GM21717 (cell line): Measurements from ENCODE around the gene PRRG1.
A peak's percentile ranks its signal among the peaks of the same experiment; 100 is the strongest.
"Not testable (repeated sequence)": the region's sequence is repeated elsewhere in the genome, so short reads cannot be mapped to it uniquely, and the experiment has no call there.

Experiments
- ATAC-seq: cut with Tn5 transposase; IDR thresholded peaks from one replicate; pipeline ENCODE4 v1.9.1; 2021; ENCODE audit warnings: mild to moderate bottlenecking, moderate library complexity; ENCODE audit not compliant: unreplicated experiment

PRRG1 gene

GRCh38 chrX:37468124-37468739 lies 119.1 kb downstream of the PRRG1 start:
- no peak for ATAC-seq

GRCh38 chrX:37470711-37471110 lies 121.5 kb downstream of the PRRG1 start:
- no peak for ATAC-seq

- no peak for ATAC-seq
Measured at GRCh38 chrX:37472836-37473235, 123.7 kb downstream of the PRRG1 start.

GRCh38 chrX:37474478-37474877 lies 125.3 kb downstream of the PRRG1 start:
- ATAC-seq: no peak

GRCh38 chrX:37476571-37477170 lies 127.5 kb downstream of the PRRG1 start:
- ATAC-seq: no peak

GRCh38 chrX:37484335-37484734 lies 135.2 kb downstream of the PRRG1 start:
- ATAC-seq: not testable (repeated sequence)

- no peak for ATAC-seq
Measured at GRCh38 chrX:37485429-37485828, 136.3 kb downstream of the PRRG1 start.

- ATAC-seq: no peak
Measured at GRCh38 chrX:37487271-37487670, 138.1 kb downstream of the PRRG1 start.

GRCh38 chrX:37488323-37488722 lies 139.2 kb downstream of the PRRG1 start:
- ATAC-seq: no peak

GRCh38 chrX:37491686-37492085 lies 142.5 kb downstream of the PRRG1 start:
- no peak for ATAC-seq

- peak; percentile 46 for ATAC-seq
Measured at GRCh38 chrX:37495760-37496159, 146.6 kb downstream of the PRRG1 start.

GRCh38 chrX:37497126-37497525 lies 148.0 kb downstream of the PRRG1 start:
- not testable (repeated sequence) for ATAC-seq

GRCh38 chrX:37498323-37498722 lies 149.2 kb downstream of the PRRG1 start:
- ATAC-seq: not testable (repeated sequence)

- ATAC-seq: peak; percentile 56
Measured at GRCh38 chrX:37499649-37500048, 150.5 kb downstream of the PRRG1 start.

- no peak for ATAC-seq
Measured at GRCh38 chrX:37504991-37505390, 155.8 kb downstream of the PRRG1 start.
